ENCODE results near the gene RNU2-63P.
"Not testable (repeated sequence)": the region's sequence is repeated elsewhere in the genome, so short reads cannot be mapped to it uniquely, and the experiment has no call there.

The RNU2-63P gene

GRCh38 chr2:88016086-88016959 lies at the start of gene RNU2-63P:
Gene RNU2-63P, minus strand, starts transcription at chr2:88016547.
- peak; percentile 92 for DNase-seq

- DNase-seq: no peak
Measured at GRCh38 chr2:88061295-88061694, 44.9 kb upstream of the RNU2-63P start.

DNA sequence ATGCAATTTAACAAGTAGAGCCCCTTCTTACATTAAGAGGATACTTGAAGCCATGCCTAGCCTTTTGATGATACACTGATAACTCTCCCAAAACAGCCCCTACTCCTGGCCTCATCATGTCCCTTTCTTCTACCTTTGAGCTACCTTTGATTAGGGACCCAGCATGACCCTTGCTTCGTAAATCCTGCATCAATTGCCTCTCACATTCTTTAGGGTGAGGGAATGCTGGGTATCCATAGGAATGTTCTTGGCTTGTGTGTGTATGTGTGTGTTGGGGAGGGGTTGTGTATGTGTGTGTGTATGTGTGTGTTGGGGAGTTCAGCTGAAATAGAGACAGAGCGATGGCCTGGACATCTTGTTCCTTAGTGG lies 44.5 kb upstream of the RNU2-63P start:
- DNase-seq: no peak

DNA sequence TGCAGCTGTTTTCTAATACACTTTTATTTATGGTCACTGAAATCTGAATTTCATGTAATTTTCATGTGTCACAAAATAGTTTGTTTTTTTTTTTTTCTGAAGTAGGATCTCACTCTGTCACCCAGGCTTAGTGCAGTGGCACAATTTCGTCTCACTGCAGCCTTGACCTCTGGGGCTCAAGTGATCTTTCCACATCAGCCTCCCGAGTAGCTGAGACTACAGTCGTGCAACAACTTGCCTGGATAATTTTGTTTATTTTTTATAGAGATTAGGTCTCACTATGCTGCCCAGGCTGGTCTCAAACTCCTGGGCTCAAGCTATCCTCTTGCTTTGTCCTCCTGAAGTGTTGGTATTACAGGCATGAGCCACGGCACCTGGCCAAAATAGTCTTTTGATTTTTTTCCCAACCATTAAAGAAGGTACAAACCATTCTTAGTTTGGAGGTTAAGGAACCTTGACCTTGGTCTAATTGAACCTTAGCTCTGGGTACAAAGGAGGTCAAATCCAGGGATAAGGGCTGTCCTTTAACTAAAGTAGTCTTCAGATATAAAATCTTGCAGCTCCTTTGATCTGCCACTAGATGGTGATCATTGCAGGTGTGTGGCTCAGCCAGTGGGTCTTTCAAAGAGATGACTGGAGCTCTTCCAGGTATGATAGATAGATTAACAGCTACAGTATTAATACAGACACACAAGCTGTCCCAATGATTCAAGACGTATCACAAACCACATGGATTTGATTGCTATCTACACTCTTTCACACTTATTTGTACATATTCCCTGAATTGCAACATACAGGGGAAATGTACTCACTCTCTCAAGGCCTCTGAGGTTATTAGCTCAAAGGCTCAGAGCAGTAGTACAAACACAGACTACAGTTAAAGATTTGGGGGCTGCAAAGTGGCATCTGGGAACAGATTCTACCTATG lies 43.9 kb upstream of the RNU2-63P start:
- peak; percentile 55 for DNase-seq

DNA sequence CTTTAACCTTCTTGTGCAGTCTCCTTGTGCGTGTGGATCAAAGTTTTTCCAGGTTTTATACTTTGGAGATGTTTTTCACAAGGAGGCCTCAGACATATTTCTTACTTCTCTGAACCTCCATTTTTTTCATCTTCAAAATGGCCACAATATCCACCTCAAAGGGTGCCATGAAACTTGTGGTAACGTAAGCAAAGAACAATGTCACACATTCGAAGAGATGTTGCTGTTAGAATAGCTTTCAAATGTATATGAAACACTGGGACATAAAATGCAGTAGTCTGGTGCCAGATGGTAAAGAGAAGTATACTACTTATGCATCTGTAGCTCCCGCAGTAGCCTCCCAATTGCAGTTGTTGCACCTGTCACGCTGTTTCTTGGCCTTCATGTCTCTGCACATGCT lies 41.8 kb upstream of the RNU2-63P start:
- no peak for DNase-seq

DNA sequence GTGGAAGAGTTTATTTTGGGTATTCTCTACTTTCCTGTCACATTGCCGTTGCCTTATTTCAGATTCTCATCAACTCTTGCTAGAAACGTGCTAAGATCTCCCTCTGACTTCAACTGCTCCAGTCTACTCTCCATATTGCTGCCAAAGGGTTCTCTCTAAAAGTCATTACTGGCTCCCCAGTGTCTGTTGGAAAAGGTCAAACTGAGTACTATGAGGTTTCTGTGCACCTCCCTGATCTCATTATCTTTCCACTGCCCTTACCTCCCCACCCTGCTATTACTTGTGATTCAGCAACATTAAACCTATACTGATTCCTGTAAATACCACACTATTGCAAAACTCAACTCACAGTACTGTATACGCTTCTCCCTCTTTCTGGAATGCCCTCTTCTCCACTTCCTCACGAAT lies 41.1 kb upstream of the RNU2-63P start:
- no peak for DNase-seq

DNA sequence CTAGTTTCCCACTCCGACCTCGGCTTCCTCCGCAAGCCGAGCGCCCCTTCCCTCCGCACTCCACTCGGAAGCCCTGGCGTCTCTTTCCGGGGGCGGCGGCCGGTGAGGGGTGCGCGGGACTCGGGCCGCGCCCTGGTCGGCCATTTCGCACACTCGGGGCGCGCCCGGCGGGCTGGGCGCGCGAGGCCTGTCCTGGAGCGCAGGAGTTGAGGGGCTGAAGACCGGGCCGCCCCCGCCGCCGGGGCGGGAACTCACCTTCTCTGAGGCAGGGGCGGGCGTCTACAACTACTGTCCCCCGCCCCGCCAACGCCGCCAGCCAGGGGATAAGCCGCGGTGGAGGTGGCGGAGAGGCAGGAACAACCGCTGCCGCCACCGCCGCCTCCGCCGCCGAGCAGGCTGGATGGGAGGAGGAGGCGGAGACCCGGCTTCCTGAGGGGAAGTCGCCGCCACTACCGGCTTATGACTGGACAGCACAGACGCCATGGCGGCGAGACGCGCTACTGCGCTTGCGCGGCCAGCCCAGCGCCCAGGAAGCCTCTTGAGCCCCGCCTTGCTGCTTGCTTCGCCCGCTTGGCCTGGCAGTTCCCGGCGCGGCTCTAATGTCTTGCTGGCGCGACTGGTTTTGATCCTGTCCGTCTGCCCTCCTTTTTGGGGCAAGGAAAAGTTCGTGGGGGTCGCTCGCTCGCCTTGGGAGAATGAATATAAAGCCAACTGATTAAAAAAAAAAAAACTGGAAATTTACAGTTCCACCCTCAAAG lies 39.2 kb upstream of the RNU2-63P start, which contains the start of gene KRCC1:
Gene KRCC1 (minus strand): TSS at position 413 of the 758 bp plus-strand sequence. CDS start 27,220 bp downstream, outside the sequence.
- peak; percentile 91 for DNase-seq

DNA sequence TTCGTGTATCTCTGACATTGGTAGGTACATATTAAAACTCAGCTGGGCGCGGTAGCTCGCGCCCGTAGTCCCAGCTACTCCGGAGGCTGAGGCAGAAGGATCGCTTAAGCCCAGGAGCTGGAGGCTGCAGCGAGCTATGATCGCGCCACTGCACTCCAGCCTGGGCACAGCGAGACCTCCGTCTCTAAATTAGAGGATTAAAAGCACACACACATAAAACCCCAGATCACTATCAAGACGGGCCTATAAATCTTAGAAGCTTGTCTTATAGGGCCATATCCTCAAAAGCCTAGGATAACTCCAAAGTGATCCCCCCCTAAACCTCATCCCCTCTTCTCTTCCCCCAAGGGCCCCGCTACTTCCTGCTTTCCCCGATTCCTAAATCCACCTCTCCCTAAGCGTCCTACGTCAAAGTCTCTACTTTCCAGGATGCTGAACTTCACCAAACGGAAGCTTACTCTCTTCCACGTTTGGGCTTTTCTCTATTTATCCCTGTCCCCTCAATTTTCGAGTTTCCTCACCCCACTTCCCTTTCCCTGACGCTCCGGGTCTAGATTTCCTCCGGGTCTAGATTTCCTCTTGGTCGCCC lies 38.5 kb upstream of the RNU2-63P start:
- peak; percentile 44 for DNase-seq

DNA sequence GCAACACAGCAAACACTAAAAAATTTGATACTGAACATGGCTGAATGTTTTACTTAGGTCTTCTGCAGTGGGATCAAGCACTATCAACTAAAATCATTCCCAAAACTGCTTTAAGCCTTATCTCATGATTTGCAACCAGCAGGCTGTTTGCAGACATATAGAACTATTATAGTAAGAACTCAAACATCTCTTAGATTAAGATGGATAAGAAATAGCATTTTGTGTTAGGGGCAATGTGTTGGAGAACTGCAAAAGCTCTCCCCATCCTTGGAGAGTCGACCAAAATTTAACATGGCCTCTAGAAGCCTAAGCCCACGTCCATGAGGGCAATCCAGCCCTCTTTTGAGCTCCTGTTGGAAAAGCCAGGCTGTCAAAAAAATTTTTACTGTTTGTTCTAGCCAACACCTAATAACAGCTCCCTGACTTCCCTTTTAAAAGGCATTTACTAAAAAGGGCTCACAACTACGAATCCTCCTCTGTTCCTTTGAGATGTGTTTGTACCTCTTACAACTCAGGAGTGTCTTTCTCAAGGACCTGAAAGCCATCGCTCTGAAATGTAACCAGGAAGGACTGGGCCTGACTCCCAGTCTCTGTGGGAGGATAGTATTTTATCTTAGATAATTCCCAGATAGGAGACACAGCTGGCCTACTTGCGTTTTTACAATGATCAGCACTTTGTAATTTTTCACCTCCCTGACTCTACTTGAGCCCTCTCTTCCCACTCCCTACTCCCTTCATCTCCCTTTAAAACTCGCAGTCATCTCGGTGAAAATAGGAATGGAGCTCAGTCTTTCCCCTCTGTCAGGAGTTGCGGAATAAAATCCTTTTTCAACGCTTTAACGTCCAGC lies 37.8 kb upstream of the RNU2-63P start:
- no peak for DNase-seq

DNA sequence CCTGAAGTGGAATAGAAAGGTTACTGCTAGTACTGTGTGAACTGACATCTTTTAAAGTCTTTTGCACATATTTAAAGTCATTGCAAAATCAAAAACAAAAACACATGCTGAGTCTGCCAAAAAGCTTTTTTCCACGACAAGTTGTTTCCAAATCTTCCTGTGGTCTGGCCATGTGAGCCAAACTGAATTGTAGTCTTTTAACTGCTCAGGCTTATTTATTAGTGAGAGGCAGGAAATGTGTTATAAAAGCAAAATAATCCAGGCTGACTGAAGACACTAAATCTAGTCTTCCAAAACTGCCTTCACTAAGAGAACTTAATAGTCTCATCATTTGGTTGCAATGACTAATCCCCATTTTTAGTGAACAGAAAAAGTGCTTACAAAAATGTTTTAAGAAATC lies 36.9 kb upstream of the RNU2-63P start:
- DNase-seq: no peak

DNA sequence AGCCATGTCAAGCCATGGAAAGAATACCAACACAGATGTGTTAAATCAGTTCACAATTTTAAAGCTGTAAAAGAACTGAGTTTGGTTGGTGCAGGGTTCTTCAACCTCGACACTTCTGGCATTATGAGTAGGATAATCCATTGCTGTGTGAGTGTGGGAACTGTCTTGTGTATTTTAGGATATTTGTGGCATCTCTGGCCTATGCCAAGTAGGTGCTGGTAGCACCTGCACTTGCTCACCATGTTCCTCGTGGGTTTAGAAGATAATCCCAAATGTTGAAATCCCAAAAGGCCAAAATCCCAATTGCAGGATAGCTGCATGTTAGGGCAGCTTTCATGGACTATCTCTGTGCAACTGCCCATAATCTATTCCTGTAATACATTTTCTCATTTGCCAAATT lies 35.4 kb upstream of the RNU2-63P start:
- no peak for DNase-seq

GRCh38 chr2:88049622-88050021 lies 33.3 kb upstream of the RNU2-63P start:
- no peak for DNase-seq

- no peak for DNase-seq
Measured at GRCh38 chr2:88048541-88048940, 32.2 kb upstream of the RNU2-63P start.

DNA sequence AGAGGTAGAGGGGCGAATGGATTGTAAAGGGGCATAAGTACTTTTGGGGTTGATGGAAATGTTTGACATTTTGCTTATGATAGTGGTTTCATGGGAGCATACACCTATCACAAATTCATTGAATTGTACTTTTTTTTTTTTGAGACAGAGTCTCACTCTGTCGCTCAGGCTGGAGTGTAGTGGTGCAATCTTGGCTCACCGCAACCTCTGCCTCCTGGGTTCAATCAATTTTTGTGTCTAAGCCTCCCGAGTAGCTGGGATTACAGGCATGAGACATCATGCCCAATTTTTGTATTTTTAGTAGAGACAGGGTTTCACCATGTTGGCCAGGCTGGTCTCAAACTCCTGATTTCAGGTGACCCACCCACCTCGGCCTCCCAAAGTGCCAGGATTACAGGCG lies 29.2 kb upstream of the RNU2-63P start:
- DNase-seq: not testable (repeated sequence)

DNA sequence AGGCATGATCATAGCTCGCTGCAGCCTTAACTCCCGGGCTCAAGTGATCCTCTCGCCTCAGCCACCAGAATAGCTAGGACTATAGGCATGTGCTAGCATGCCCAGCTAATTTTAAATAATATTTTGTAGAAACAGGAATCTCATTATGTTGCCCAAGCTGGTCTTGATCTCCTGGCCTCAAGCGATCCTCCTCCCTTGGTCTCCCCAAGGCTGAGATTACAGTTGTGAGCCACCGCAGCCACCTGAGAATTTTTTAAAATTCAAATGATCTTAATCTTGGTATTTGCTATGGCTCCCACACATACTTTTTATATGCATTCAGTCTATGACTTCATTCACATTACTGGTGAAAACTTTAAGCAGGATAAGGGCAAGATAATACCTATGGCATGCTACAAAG lies 26.1 kb upstream of the RNU2-63P start:
- no peak for DNase-seq

DNA sequence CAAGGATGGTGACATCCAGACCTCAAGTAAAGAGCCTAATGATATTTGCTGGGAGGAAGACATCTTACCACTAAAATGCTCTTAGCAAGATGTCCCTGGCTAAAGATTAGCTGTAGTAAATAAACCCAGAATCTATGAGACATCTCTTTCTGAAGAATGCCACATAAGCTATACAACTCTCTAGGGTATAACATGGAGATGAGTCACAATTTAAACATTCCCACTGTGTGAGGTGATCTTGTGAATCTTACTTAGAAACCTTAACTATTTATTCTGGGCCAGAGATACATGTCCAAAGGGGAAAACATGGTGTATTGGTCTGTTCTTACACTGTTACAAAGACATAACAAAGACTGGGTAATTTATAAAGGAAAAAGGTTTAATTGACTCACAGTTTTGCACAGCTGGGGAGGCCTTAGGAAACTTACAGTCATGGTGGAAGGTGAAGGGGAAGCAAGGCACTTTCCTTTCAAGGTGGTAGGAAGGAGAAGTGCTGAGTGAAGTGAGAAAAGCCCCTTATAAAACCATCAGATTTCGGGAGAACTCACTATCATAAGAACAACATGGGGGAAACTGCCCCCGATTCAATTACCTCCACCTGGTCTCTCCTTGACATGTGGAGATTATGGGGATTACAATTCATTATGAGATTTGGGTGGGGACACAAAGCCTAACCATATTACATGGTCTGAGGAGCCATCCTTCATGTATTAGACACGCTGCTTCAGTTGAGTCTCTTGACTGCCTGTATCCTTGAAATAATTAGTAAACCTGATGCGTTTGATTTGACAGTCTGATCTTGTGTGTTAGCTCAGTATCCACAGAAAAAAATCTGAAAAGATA lies 22.1 kb upstream of the RNU2-63P start:
- peak; percentile 92 for DNase-seq

GRCh38 chr2:88036606-88037005 lies 20.3 kb upstream of the RNU2-63P start:
- DNase-seq: no peak

DNA sequence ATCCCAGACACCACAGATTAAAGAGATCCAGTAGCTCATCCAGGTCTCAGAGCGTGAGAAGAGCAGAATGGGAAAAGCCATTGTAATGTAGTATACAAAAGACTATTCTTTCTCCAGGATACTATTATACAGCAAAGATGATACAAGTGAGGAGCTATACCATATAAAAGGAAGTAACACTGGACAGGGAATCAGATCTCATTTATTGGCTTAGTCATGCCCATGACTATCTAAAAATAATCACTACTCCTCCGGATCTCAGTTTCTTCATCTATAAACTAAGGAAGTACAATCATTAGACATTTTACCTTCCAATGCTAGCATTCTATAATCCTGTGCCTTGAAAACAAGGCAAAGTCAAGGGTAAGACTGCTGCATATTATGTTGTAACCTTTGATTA lies 19.8 kb upstream of the RNU2-63P start:
- DNase-seq: no peak

DNA sequence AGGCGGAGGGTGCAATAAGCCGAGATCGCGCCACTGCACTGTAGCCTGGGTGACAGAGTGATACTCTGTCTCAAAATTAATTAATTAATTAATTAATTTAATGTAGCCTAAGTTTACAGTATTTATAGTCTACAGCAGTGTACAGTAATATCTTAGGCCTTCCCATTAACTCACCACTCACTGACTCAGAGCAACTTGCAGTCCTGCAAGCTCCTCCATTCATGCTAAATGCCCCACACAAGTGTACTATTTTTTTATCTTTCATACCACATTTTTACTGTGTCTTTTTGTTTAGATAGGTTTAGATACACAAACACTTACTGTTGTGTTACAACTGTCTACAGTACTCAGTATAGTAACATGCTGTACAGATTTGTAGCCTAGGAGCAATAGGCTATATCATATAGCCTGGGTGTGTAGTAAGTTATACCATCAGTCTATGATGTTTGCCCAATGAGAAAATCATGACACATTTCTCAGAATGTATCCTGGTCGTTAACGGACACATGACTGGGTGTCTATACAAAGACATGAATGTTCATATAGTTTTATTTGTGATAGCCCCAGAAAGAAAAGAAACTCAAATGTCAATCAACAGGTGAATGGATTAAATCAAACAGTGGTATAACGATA lies 15.8 kb upstream of the RNU2-63P start:
- DNase-seq: no peak

DNA sequence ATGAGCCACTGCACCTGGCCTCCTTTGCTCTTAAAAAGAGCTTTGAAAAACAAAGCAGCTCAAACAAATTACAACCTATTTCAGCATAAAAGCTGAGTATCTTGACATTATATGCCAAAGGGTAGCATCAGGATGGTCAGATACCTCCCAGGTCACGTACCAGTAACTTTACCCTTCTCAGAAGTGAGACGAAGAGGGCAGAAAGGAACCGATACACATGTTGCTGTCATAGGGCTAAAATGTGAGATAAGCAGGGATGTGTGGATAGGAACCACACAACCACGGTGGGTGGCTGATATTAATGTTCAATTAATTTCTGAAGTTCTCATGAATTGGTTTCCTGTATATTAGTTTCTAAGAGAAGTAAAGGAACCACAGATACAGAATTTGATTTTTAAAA lies 12.6 kb upstream of the RNU2-63P start:
- no peak for DNase-seq

Data from HCEC 1CT (cell line).